HG03103 (cell line): ENCODE results near the gene PCDH9.

Source experiments
- ATAC-seq: cut with Tn5 transposase; IDR thresholded peaks from one replicate; pipeline ENCODE4 v1.9.1; 2021; ENCODE audit warnings: low read depth; ENCODE audit not compliant: unreplicated experiment

The PCDH9 gene

GRCh38 chr13:66559093-66559492, 671.0 kb downstream of the PCDH9 start:
- ATAC-seq = no peak

DNA sequence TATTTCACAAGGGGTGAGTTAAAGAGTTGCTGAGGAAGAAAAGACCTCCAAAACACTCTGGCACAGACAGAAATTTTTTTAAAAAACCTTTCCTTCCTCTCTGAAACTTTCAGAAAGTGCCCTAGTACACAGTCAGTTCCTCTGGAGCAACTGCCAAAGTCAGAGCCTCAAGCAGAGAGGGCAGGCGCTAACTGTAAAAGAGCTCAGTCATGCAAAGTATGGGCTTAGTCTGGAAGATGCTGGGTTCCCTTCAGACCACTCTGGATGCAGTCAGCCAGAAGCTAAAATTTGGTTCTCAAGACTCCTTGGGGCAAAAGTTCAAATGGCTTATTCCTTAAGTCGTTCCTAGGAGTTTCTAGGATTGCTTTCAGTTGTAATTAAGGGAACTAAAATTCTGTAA, 671.6 kb downstream of the PCDH9 start:
- no peak for ATAC-seq

DNA sequence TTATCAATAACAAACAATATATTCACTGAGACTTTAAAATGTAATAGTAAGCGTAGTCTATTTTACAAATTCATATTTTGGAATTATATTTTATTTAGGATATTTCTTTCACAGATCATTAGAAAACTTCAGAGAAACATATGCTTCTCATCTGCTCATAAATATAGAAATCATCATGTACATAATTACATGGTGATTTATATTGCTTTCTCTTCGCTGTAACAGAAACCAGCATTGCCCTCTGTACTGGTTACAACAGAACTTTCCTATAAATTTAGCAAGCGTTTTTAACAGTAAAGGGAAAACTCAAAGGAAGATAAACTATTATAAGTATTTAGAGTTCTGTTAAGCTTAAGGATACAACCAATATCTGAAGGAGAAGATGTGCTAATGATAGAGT, 672.8 kb downstream of the PCDH9 start:
- no peak for ATAC-seq

DNA sequence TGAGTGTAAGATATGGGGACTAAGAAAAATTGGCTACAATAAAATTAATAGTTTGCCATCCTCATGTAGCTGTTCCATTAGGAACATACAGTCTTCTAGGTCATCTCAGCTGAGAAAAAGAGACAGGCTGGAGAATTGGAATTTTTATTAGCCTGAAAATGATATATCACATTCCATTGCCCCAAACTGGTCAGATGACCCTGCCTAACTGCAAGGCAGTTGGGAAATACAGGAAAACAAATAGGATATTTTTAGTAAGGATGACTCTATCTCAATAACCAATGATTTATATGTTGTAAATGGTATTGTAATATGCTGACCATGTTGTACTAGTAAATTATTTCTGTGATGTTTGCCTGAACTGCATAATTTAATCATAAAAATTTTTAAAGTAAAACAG, 673.8 kb downstream of the PCDH9 start:
- ATAC-seq = no peak

- no peak for ATAC-seq
Measured at GRCh38 chr13:66553391-66553790, 676.7 kb downstream of the PCDH9 start.

DNA sequence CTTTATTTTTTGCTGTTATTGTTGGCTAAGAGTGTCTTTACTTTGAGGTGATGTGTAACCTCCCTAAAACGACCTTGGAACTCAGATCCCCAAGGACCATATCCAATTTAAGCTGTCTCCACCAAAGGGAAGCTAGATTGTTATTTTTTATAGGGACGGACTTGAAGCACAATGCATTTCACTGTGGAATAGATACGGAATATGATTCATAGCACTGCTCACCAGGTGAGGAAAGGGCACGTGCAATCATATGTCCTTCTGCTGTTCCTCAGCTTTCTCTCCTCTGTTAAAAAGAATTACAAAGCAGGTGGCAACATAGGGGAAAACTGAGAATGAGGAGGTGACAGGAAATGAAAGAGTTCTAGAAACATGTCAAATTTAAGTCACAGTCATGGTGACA, 679.0 kb downstream of the PCDH9 start:
- no peak for ATAC-seq

DNA sequence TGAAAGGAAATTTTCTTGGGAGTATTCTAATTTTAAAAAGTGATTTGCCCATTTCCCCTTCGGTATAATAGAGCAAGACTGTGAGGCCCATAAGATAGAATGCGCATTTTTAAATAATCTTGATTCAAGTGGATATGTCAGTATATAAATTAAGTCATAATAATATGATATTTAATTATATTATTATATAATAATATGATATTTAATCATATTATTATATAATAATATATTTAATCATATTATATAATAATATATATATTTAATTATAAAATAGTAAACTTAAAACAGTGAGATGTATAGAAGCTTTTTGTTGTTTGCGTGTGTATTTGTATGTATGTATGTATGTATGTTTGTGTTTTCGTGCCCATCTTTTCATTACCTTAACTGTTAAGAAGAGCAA, 682.5 kb downstream of the PCDH9 start:
- no peak for ATAC-seq

- no peak for ATAC-seq
Measured at GRCh38 chr13:66546534-66547379, 683.4 kb downstream of the PCDH9 start.

DNA sequence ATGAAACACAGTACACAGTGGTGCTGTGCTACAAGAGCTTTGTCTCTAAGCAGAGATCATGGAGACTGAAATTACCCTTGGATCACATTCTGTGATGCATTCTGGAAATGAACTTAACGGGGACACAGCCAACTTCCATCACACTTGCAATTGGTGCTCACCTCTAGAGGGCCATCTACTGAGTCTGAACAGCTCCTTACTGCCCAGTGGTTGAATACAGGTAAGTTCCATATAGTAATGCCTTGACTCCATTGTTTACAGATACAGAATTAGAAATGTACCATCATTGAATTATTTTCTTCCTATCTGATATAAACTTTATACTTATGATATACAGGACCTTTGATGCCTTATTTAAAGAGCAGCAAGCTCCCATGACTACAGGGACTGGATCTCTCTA, 686.4 kb downstream of the PCDH9 start:
- peak; percentile 64 for ATAC-seq

GRCh38 chr13:66537417-66537816, 692.7 kb downstream of the PCDH9 start:
- ATAC-seq = no peak

- no peak for ATAC-seq
Measured at GRCh38 chr13:66536746-66537145, 693.4 kb downstream of the PCDH9 start.

DNA sequence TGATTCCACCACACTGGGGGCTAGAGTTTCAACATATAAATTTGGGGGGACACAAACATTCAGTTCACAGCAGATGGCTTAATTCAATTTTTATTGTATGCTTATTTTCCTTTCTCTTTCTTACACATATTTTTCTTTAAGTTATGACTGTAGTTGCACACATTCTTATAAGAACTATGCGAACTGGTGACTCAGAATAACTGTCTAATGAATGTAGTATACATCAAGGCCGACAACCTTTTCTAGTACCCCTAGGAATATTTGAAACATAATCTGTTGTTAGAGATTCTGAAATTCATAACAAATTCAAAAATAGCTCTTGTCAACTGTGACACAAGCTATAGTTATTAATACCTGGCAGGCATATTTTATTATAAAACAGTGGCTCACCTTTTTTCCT, 695.6 kb downstream of the PCDH9 start:
- ATAC-seq = no peak

DNA sequence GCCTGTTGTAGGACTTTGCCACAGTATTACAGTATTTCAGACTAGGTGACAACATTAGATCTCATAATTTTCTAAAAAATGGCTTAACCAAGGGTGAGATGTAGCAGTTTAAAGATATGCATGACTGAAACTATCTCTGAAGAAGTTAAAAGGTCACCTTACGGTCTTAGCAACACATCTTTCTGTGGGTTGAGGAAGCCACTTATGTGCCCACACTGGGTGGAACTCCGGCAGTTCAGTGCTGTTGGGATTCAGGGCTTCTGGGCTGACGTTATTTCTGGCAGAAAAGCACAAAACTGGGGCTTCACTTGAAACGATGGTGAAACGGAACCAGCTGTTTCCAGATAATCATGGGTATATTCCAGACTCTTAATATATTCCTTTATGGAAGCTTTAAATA, 697.3 kb downstream of the PCDH9 start:
- no peak for ATAC-seq

DNA sequence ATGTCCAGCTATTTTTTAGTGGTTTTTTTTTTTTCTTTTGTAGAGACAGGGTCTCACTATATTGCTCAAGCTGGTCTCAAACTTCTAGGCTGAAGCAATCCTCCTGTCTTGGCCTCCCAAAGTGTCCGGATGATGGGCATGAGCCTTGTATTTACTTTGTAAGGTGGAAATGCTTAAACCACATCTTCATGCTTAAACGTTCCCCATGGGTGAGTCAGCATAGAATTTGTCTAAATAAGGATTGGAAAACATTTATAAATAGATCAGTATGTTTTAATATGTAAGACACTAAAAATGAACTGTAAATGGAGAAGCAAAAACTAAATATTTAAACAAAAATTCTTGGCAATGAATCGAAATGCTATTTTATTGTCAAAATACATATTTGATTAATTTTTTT, 698.0 kb downstream of the PCDH9 start:
- no peak for ATAC-seq

GRCh38 chr13:66530686-66531085, 699.5 kb downstream of the PCDH9 start:
- ATAC-seq = no peak

GRCh38 chr13:66530158-66530557, 700.0 kb downstream of the PCDH9 start:
- no peak for ATAC-seq

DNA sequence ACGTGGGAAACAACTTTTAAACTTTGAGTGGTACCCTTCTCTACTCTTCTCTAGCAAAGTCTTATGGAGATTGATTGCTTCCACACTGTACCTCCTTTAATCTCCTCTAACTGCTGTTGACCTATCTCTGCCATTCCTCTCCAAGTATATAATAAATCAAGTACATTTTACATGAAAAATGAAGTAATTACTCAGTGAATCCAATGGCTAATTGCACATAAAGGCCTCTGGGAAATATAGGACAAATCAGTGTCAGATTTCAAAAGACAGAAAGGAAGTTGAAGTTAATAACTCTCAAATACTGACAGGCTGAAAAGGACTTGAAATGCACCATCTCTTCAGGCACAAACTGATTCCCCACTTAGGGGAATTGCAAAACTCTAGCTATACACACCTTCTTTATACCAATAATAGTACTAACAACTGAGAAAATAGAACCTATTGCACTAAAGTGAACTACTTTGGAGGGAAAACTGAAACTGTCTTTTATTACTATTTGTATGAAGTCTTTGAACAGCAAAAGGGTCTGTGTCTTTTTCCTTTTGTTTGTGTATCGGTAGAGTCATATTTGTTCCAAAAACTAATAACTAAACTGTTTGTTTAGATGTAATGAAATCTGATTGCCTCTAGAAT, 701.1 kb downstream of the PCDH9 start:
- ATAC-seq = no peak

- ATAC-seq = no peak
Measured at GRCh38 chr13:66528180-66528579, 702.0 kb downstream of the PCDH9 start.

DNA sequence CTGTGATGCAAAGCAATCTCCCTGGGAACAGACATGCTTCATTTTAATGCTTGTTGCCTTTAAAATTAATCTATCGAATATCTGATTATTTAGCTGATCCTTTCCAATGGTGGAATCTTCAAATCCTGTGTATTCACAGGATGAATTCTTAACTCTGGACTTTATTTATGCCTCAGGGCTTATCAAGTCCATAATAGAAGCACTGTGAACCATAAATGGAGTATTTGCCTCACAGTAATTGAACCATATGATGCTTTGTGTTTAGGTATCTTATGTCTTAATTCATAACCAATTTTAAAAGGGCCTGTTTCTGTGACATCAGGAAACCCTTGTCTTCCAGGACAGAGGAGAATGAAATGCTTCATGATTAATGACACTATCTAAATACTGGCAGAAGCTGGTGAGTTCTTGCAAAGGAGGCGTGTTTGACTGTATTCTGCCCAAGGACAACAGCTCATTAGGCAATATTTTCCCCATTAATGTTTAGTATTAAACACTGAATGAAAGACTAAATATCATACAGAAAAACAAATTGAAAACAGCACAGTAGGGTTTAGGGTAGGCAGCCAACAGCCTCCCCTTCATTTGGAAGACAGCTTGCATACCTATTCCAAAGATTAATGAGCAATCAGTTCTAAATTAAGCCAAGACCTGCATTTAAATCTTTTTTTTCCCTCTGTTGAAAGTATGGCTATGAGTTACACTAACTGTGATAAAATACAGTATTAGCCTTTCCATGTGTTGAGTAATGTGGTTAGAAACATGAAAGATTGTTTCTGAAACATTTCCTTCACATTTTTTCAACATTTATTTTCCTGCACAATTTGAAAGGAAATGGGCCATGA, 709.4 kb downstream of the PCDH9 start:
- ATAC-seq = no peak

GRCh38 chr13:66519259-66519658, 710.9 kb downstream of the PCDH9 start:
- ATAC-seq = no peak

- no peak for ATAC-seq
Measured at GRCh38 chr13:66518068-66518467, 712.1 kb downstream of the PCDH9 start.
